Epidermal melanocyte (primary cell): Measurements from ENCODE around the gene KANK4.

Experiments used
- DNase-seq: peaks from one replicate; pipeline ENCODE4 v3.0.0; 2011; ENCODE audit warnings: low spot score; ENCODE audit not compliant: insufficient read length

The KANK4 gene

DNA sequence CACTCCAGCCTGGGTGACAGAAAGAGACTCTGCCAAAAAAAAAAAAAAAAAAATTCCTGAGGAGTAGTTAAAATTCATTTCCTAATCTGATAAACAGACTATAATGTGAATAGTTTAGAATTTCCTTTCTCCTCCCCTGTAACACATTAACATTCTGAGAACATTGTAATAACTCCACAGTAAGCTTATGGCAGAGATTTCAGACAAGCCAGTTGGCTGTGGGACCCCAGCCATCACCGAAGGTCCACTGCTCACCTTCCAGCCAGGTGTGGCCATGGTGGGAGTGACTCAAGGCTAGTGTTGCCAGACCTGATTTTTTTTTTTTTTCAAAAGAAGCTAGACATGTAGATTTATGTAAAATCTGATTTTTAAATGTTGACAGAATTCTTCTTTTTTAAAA is 11.8 kb downstream of the KANK4 start:
- DNase-seq: no peak

DNA sequence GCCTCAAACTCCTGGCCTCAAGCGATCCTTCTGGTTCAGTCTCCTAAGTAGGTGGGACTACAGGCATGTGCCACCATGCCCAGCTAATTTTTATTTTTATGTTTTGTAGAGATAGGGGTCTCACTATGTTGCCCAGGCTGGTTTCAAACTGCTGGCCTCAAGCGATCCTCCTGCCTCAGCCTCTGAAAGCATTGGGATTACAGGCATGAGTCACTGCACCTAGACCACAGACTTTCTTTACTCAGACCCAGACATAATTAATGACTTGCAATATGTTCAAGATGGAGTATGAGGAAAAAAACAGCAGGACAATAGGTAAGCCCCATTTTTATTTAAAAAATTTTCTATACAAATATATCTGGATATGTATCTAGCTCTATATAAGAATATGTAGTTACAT is 13.2 kb downstream of the KANK4 start:
- no peak for DNase-seq

DNA sequence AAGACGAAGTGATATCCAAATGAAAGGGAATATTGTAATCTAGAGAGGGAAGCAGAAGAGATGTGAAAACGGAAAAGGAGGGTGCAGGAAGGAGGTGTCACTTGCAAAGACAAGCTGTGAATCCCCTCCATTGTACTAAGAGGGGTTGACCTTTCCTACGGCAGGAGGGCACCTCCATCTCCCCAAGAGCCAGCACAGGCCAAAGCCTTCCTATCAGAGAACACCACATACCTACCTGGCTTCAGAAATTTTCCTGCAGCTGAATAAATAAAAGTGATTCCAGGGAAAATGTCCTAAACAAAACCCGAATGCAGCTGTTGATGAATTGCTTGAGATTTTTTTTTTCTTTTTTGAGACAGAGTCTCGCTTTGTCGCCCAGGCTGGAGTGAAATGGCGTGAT is 14.3 kb downstream of the KANK4 start:
- DNase-seq: no peak

DNA sequence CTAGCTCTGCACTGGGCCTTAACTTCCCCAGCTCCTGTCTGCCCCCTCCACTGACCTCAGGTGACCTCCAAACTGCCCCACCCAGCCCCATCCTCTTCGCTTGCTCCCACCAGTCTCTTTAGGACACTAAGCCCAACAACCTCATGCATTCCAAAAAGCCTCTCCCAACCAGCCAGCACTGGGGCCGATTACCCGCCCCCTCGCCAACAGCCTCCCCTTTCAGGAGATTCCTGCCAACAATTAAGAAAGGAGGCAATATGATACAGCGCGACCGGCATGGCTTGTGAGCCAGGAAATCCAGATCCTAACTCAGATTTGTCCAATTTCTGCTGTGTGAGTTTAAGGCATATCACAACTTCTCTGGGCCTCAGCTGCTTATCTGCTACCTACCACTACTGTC is 14.7 kb downstream of the KANK4 start:
- DNase-seq: no peak

DNA sequence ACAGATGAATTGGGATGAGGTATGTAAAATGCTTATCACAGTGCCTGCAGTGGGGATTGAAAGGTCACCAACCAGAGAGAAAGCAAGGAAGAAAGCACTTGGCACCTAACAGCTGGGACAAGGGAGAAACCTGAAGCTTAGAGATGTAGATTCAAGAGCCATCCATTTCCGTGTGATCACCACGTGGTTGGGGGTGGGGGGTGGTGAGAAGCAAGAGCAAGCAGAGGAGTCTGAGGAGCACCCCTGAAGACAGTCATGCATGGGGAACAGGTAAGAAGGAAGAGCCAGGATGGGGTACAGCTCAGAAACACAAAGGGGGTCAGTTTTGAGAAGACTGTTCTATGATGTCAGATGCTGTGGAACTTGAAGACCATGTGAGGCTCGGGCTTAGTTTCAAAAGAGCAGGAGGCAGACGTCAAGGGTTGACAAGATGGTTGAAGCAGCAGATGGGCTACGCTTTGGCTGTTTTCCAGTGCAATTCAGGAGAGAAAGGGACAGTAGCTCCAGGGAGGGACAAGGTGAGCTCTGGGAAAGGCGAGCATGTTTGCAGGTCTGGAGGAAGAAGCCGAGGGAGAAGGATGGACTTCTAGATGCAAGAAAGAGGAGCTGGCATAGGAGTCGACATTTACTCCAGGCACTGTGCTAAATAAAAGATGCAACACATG is 17.4 kb downstream of the KANK4 start:
- DNase-seq: no peak

DNA sequence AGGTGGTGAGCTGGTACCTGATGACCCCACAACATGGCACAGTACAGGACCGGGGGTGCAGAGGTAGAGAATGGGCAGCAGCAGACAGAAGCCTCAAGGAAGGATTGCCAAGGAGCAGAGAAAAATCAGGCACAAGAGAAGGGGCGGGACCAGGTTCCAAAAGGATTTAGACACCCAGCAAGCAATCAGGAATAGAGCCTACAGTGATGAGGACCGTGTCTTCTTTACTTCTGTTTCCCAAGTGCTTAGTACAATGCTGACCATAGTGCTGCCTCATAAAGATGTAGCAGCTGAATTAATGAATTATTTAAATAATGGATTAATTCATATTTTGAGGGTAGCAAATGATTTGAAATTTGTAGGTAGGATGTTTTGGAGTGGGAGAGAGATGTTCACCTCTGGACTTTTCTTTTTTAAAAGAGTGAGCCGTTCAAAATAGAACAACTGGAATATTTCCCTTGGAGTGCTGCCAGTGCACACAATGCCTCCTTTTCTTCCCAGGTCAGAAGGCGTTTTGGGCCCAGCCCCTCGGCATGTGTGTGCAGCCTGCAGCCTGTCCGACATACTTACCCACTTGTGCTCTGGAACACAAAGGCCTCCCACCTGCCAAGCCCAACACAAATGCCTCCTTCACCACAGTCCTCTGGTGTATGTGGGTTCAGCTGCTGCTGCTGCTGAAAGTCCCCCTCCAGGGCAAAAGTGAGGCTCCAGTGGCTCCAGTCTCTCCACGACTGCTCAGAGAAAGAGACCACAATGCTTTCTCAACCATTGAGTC is 19.6 kb downstream of the KANK4 start:
- no peak for DNase-seq

DNA sequence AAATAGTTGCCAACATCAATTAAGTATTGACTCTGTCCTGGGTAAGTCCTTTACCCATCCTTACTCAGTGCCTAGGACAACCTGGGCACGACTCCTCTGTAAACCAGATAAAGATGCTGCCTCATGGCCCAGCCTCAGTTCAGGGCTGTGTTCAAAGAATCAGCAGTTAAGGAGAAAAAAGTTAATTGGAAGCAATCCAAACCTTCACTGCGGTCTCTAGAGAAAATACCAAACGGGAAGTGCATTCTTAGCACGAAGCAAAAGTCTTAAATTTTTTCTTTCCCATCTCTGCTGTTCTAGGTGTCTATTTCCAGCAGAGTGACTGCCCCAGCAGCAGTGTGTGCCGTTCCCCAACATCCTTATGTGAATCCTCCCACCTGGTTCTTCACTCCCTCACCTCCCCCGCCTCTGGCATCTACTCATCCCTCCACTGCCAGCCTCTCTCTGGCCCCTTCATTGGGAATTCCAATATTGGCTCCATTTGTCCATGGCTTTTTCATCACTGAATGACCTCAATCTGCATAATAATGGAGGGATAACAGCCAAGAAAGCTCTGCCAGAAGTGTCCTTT is 23.2 kb downstream of the KANK4 start:
- no peak for DNase-seq

DNA sequence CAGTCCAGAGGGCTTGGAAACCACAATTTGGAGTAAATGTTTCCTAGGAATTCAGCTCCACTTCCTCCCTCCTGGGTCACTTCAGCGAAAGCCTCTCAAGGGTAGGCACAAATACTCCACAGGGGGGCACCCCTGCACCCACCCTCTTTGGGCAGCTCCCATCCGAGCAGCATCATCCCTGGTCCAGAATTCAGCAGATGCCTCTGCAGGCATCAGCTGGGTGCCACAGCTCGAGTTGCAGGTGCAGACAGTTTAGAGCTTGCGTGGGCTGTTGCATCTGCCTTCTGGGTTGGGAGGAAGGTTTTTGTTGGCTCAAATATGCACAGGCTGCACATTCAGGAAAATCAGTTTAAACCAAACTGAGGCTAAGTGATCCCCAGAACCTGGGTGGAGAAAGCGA is 25.0 kb downstream of the KANK4 start:
- DNase-seq: no peak

DNA sequence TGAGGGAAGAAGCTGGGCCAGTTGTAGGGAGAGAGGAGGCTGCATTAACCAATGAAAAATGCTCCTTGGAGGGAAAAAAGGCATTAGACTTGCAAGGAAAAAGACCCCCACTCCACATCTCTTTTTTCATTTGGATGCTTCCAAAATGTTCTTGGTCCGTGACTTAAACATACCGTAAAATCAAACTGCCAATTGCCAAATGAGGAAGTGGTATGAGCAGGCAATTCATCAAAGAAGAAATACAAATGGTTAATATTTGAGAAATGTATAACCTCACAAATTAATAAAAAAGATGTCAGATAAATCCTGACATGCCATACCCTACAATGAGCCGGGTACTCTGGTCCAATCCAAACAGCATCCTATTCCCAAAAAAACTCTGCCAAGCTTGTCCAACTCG is 30.6 kb downstream of the KANK4 start:
- no peak for DNase-seq

DNA sequence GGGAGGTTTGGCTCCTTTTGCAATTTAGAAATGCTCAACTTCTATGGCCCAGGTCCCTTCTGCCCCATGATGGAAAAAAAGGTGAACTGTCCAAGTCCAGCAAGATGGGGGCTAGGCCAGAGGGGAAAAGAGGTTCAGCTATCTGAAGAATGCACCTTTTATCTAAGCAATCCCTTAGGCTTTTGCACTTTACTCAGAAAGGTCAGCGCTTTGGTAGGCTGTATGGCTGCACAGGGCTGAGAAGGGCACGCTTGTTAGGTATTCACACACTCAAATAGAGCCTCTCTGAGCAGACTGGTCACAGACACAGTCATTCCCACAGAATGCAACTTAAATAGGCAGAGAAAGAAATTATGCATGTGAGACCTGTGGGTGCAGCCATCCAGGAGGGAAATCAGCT is 31.0 kb downstream of the KANK4 start:
- no peak for DNase-seq

DNA sequence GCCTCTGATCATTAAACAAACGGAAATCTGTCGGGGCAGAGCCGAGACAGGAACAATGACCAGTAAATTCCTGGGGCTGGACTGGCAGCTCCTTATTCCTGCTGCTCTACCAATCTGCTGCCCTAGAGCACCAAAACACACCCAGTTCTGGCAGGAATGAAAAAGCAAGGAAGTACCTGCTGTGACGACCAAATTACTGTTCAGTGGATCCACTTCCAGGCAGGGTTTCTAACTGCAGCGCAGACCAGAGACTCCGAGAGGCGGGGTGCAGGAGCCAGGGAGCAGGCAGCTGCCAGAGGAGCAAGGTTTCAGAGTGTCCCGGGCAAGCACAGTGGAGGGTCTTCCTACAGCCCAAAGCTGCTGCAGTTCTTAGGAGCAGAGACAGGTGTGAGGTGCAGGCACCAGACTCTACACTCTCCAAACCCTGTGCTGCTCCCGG is 32.4 kb downstream of the KANK4 start:
- no peak for DNase-seq

DNA sequence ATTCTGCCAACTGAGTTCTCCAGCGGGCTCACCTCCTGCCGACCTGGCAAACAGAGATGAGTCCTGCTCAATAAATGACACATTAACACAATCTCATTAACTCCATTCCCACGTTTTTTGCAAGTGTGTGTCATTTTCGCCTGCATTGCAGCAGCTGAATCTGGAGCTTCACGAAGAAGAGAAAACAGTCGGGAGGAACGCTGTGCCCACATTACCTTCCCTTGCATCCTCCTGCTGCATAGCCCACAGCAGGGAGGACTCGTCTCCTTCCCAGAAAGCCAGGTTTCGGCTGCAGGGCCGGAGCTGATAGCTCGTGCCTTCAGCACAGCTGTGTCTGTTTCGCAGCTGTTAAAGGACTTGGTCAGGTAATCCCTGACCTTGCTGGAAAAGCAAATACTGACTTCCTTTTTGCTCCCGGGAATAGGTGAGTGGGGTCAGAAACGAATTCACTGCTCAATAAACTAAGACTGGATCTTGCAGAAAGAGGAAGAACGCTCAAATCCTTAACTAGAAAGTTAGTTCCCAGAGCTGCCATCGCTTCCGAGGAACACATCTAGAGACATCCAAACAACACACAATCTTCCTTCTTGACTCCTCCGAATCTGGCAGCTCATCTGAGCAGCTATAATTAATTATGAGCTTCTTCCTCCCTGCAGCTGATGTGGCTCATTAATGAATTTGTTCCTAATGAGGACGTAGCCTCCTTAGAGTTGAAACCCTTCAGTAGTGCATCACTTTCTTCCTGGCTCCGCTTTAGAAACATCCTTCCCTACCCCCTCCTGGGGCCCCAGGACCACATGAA is 33.0 kb downstream of the KANK4 start:
- no peak for DNase-seq

DNA sequence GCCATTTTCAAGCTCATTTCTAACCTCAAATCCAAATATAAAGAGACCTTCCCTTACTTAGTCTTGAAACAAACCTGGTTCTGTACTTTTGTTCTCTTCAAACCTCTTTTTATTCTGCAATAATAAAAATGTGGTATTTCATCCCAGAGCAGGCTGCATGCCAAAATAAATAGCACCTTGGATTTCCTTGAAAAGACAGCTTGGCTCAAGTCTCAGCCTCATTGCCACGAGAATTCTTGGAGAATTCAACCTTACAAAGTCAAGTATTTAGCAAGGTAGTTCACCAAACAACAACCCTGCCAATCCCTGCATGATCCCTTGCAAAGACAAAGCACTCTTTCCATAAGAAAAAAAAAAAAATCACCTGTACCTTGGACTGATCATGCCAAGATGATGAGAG is 33.8 kb downstream of the KANK4 start:
- DNase-seq: no peak

DNA sequence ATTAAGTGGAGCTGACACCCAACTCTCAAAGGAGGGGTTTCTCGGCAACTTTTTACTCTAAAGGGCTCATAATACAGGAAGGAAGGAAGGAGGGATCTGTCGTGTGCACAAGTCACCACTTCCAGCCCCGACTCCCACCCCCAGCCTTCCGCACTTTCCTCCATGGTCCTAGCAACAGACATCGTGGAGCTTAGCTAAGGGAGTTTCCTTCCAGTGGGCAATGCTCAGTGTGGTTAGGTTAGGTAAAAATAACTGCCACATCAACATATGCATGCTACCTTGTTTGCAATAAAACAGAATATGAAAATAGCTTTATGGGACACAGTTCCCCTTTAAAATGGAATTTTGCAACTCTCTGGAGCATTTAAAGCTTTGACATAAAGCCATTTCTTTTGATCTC is 35.2 kb downstream of the KANK4 start:
- DNase-seq: no peak

DNA sequence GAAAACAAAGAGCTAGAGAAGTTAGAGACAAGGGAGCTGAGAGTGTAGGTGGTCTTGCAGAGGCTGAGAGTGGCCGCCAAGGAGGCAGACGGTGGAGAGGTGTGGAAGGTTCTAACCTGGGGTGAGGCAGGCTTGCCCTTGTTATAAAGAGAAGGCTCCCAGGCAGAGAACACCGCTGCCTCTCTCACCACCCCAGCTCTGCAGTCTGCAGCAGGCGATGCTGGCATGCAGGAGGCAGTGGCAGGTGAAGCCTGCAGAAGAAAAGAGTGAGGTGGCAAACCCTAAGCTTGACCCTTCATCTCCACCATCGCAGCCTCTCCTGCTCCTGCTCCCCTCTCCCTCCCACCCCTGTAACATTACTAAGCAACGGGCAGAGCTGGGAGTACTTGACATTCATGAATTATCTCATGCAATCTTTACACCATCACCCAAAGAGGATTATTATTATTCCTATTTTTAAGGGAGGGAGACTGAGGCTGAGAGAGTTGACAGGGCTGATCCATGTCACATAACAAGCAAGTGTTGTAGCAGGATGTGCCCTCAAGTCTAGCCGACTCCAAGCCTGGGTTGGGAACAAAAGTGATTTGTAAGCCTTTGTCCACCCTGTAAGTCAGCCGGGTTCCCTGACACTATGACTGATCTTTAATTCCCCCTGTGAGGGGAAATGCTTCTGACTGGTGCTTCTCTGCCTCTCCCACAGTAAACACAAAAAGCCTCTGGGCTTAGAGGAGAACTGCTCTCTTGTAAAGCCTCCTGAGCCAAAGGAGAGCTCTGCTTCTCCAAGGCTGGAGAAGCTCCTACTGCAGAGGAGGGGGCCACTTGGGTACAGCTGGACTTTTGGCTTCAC is 36.1 kb downstream of the KANK4 start:
- no peak for DNase-seq

DNA sequence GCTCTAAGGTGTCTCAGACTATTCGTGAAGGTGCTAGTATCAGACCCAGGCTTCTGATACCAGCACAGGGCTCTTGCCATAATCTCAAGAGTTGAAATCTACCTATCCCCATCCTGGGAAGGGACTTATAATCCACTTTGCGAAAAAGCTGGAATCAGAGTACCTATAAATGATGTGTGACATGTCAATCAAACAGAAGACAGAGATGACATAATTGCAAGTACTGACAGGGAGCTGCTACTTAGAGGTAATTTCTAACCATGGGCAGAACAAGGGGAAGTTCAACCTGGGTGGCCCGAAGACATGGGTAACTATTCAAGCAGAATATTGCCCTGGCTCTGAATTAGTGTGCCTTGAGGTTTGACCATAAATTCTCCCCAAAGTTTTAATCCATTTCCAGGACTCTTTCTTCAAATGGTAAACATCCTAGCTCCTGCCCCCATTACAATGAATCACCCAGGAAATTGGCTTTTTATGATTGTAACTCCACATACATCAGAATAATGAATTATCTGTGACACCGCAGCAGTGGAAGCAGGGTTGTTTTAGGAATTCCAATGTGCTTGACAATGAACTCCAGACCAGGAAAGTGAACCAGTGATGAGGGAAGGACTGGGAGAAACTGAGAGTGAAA is 37.2 kb downstream of the KANK4 start:
- no peak for DNase-seq

DNA sequence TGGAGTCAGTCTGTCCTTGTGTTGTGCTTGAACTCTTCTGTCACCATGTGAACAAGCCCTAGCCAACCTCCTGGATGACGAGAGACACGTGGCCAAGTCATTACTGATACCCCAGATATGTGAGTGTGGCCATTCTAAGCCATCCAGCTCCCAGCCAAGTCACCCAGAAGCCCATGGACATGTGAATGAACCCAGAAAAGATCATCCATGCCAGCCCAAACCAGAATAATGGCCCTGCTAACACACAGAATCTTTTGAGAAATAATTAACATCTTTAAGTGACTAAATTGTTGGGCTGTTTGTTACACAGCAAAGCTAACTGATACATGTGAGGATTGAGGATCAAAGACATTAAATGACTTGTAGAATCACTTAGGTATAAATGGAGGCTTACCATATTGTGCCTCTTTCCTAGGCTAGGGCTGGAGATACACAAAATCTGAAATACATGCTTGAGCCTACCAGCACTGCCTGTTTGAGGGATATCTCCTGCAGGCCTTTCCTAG is 38.2 kb downstream of the KANK4 start:
- DNase-seq: no peak

DNA sequence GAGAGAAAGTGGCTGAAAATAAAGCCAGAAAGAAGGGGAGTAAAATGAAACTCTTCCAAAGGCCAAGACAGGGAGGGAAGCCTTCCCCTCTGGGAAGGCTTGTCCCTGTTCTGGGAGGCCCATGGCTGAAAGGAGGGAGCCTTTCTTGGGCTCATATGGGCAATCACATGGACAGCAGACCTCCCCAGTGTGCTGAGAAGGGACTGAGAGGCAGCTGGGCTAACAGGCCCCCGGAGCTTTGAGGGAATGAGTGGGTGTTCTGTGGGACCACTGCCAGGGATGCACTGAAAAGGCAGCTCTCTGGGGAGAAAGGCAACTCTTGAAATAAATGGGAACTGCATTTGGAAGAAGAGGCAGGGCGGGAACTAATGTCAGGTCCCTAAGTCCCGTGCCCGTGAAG is 39.1 kb downstream of the KANK4 start:
- DNase-seq: no peak

DNA sequence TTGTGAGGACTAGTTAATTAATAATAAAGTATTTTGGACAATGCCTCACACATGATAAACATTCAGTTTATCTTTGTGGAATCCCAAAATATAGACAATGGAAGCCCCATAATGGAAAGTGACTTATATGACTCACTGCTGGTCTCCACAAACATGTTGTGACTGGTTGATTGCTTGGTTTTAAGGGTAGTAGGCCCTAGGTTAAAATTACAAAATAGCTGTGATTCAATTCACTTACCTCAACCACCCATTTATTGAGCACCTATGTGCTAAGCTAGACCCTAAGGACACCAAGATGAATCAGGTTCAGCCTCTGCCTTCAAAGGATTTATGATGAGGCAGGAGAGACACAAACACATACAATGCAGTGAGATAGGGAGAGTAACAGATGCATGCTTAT is 42.4 kb downstream of the KANK4 start:
- DNase-seq: no peak
